MCF 10A (cell line): ENCODE results near the gene ZNF423. TPM values are rescaled to one million over a fixed set of nuclear protein-coding genes. Genes with fewer than 3 reads are reported as not detected.

Experiments
- BruUV-seq: library from RNA; stranded (reverse); fragments of 400-500 nt; replicated peaks from 2 replicates; lab custom pipeline; 2021; lab: Mats Ljungman, UMichigan
- CTCF ChIA-PET: fragments of 300-600 bp; sonication (Branson Sonifier 250); formaldehyde crosslinking; extraction: SDS; loops from one replicate; lab custom pipeline; 2021; ENCODE audit warnings: antibody characterized with exemption, inconsistent platforms; lab: Yijun Ruan, JAX
- POLR2A ChIA-PET: fragments of 300-600, 350-650 bp; sonication (Branson Sonifier 250); formaldehyde crosslinking; extraction: SDS; loops from one replicate; lab custom pipeline; 2020; ENCODE audit warnings: antibody characterized with exemption, inconsistent platforms; lab: Yijun Ruan, JAX
- DNase-seq: peaks from one replicate; pipeline ENCODE4 v3.0.0-alpha.2; 2018; ENCODE audit not compliant: unreplicated experiment
- H3K27ac Mint-ChIP-seq: one replicate; pipeline ENCODE4 v1.8.0; 2022; ENCODE audit warnings: mild to moderate bottlenecking, low read depth, mixed read lengths; ENCODE audit not compliant: unreplicated experiment
- H3K27me3 Mint-ChIP-seq: one replicate; pipeline ENCODE4 v1.8.0; 2022; ENCODE audit warnings: mixed read lengths; ENCODE audit not compliant: insufficient read depth, unreplicated experiment
- H3K36me3 Mint-ChIP-seq: one replicate; pipeline ENCODE4 v1.8.0; 2022; ENCODE audit warnings: mild to moderate bottlenecking, moderate library complexity, mixed read lengths; ENCODE audit not compliant: insufficient read depth, unreplicated experiment
- H3K4me1 Mint-ChIP-seq: one replicate; pipeline ENCODE4 v1.8.0; 2022; ENCODE audit warnings: mixed read lengths; ENCODE audit not compliant: insufficient read depth, unreplicated experiment
- H3K4me3 Mint-ChIP-seq: one replicate; pipeline ENCODE4 v1.8.0; 2022; ENCODE audit warnings: mild to moderate bottlenecking, moderate library complexity, mixed read lengths; ENCODE audit not compliant: unreplicated experiment
- H3K9me3 Mint-ChIP-seq: one replicate; pipeline ENCODE4 v1.8.0; 2022; ENCODE audit warnings: mixed read lengths; ENCODE audit not compliant: unreplicated experiment
- CTCF ChIP-seq: fragments of 200-600 bp; IDR thresholded peaks from one replicate; pipeline ENCODE4 v1.8.0; 2022; ENCODE audit warnings: antibody characterized with exemption, mild to moderate bottlenecking; ENCODE audit not compliant: unreplicated experiment
- intact Hi-C: fragments of 100-400 bp; cut with micrococcal nuclease; formaldehyde crosslinking; loops from 2 replicates; pipeline ENCODE4 v1.14.1; 2022
- total RNA-seq: library from RNA; stranded (reverse); gene quantifications from 2 replicates; pipeline ENCODE4 v1.2.3, GENCODE V29; 2022

ZNF423 gene
- total RNA-seq, 1 experiment from 2014 or later, result not detected

- Mint-ChIP-seq H3K36me3 (no peaks in the 10 kb centered on the region), H3K27me3 (peaks cover 27% of the 10 kb centered on the region), H3K4me3 (no peak overlapping the region), H3K4me1 (no peaks in the 10 kb centered on the region), H3K27ac (no peak overlapping the region), H3K9me3 (no peaks in the 10 kb centered on the region)
- TF ChIP-seq CTCF, result no peak
- no peak for DNase-seq
- CTCF ChIA-PET, result no interaction called here
- intact Hi-C loops, result no loop called here
- BruUV-seq, result no TSS peak
- POLR2A ChIA-PET, result no interaction called here
Observed at GRCh38 chr16:49833796-49834530, 21.9 kb downstream of the ZNF423 start.

GRCh38 chr16:49833085-49833484 lies 22.8 kb downstream of the ZNF423 start:
- no peak for TF ChIP-seq CTCF
- intact Hi-C loops, result no loop called here
- ChIA-PET CTCF (interaction anchor here (0.7 kb wide), 1 partner anchor 640 kb away, joined by 3 read pairs; no protein-coding TSS in a partner anchor), POLR2A (no interaction called here)
- H3K4me3 Mint-ChIP-seq, result no peak overlapping the region
- no peaks in the 10 kb centered on the region for H3K9me3 Mint-ChIP-seq
- H3K27ac Mint-ChIP-seq, result no peak overlapping the region
- no peak for DNase-seq
- H3K36me3 Mint-ChIP-seq, result no peaks in the 10 kb centered on the region
- no peaks in the 10 kb centered on the region for H3K4me1 Mint-ChIP-seq
- no TSS peak for BruUV-seq
- H3K27me3 Mint-ChIP-seq, result peaks cover 36% of the 10 kb centered on the region

GRCh38 chr16:49832177-49832576 lies 23.7 kb downstream of the ZNF423 start:
- no TSS peak for BruUV-seq

More at GRCh38 chr16:49832177-49832576, 23.7 kb downstream of the ZNF423 start:
- ChIA-PET POLR2A (no interaction called here), CTCF (interaction anchor here (0.5 to 0.7 kb wide), 3 partner anchors 22 to 90 kb away, joined by 3 read pairs; no protein-coding TSS in a partner anchor)
- Mint-ChIP-seq H3K36me3 (no peaks in the 10 kb centered on the region), H3K4me3 (no peak overlapping the region), H3K27ac (no peak overlapping the region), H3K9me3 (no peaks in the 10 kb centered on the region), H3K4me1 (no peaks in the 10 kb centered on the region), H3K27me3 (peaks cover 45% of the 10 kb centered on the region)
- TF ChIP-seq CTCF, result no peak
- intact Hi-C loops, result no loop called here
- no peak for DNase-seq
